Hepatocyte (in vitro differentiated cells): ENCODE measurements around the gene PLCB4. TPM values are rescaled to one million over a fixed set of nuclear protein-coding genes. Genes with fewer than 3 reads are reported as not detected.

ENCODE experiments used
- DNase-seq: peaks from one replicate; pipeline ENCODE4 v3.0.0-alpha.2; 2016; ENCODE audit warnings: low spot score
- H2AFZ ChIP-seq: fragments of 200-600 bp; sonication (generic); 2 replicates; pipeline ENCODE4 v1.6.0; 2016; ENCODE audit warnings: antibody characterized with exemption, mild to moderate bottlenecking
- H3K27ac ChIP-seq: fragments of 200-600 bp; sonication (generic); 2 replicates; pipeline ENCODE4 v1.5.1; 2016; ENCODE audit warnings: mild to moderate bottlenecking
- H3K27me3 ChIP-seq: fragments of 200-600 bp; sonication (generic); 2 replicates; pipeline ENCODE4 v1.6.1; 2016
- H3K36me3 ChIP-seq: fragments of 200-600 bp; sonication (generic); replicated peaks from 2 replicates; pipeline ENCODE4 v1.5.1; 2016; ENCODE audit warnings: low read depth; ENCODE audit not compliant: insufficient read depth
- H3K4me1 ChIP-seq: fragments of 200-600 bp; sonication (generic); 2 replicates; pipeline ENCODE4 v1.5.1; 2016; ENCODE audit warnings: mild to moderate bottlenecking, moderate library complexity; ENCODE audit not compliant: insufficient read depth
- H3K4me2 ChIP-seq: fragments of 200-600 bp; sonication (generic); 2 replicates; pipeline ENCODE4 v1.6.0; 2016
- H3K4me3 ChIP-seq: fragments of 200-600 bp; sonication (generic); 2 replicates; pipeline ENCODE4 v1.5.1; 2016; ENCODE audit warnings: mild to moderate bottlenecking
- H3K79me2 ChIP-seq: fragments of 200-600 bp; sonication (generic); 2 replicates; pipeline ENCODE4 v1.6.0; 2017; ENCODE audit warnings: mild to moderate bottlenecking
- H3K9me2 ChIP-seq: fragments of 200-600 bp; sonication (generic); replicated peaks from 2 replicates; pipeline ENCODE4 v1.6.0; 2017; ENCODE audit warnings: mild to moderate bottlenecking; ENCODE audit not compliant: insufficient read depth
- H3K9me3 ChIP-seq: fragments of 200-600 bp; sonication (generic); 2 replicates; pipeline ENCODE4 v1.5.1; 2016; ENCODE audit warnings: low read depth, mild to moderate bottlenecking
- H4K20me1 ChIP-seq: fragments of 200-600 bp; sonication (generic); 2 replicates; pipeline ENCODE4 v1.6.0; 2016; ENCODE audit warnings: mild to moderate bottlenecking; ENCODE audit not compliant: insufficient read depth, poor library complexity, severe bottlenecking
- EZH2 ChIP-seq: fragments of 200-600 bp; sonication (generic); IDR thresholded peaks from 2 replicates; pipeline ENCODE4 v1.6.1; 2016; ENCODE audit warnings: antibody characterized with exemption, mild to moderate bottlenecking, borderline replicate concordance
- EZH2phosphoT487 ChIP-seq: fragments of 200-600 bp; sonication (generic); IDR thresholded peaks from one replicate; pipeline ENCODE4 v1.6.1; 2018; ENCODE audit warnings: antibody characterized with exemption, mild to moderate bottlenecking, low read depth, moderate library complexity; ENCODE audit not compliant: unreplicated experiment, severe bottlenecking
- WGBS: methylation state at CpG from one replicate; pipeline ENCODE4 v1.1.6; 2016; ENCODE audit warnings: low lambda C conversion rate; ENCODE audit errors: missing lambda C conversion rate; 5-methylcytosine and 5-hydroxymethylcytosine counted together
- polyA plus RNA-seq: library from polyadenylated mRNA; unstranded; fragments of >200 nt; fragmentation: Nextera tagmentation; extraction: Ambion mirVana; gene quantifications from 2 replicates; pipeline ENCODE4 v1.2.1, GENCODE V29; 2016
- total RNA-seq: library from RNA; depleted of rRNA; stranded (reverse); fragments of >200 nt; gene quantifications from 2 replicates; pipeline ENCODE4 v1.2.3, GENCODE V29; 2014
- TF ChIP-seq, protein P1 (sequence below): fragments of 200-600 bp; sonication (generic); IDR thresholded peaks from 2 replicates; pipeline ENCODE4 v1.5.1; 2016; ENCODE audit warnings: antibody characterized with exemption, mild to moderate bottlenecking; ENCODE audit not compliant: poor library complexity

PLCB4 gene
- total and polyA plus RNA-seq, 2 experiments from 2014 or later, result 6.4 to 15.0 TPM

- H3K4me3 ChIP-seq, result no peak overlapping the region
- no peaks in the 10 kb centered on the region for H3K36me3 ChIP-seq
- no peak for DNase-seq
- no peaks in the 10 kb centered on the region for H4K20me1 ChIP-seq
- no peaks in the 10 kb centered on the region for H3K9me2 ChIP-seq
- TF ChIP-seq, protein P1, sequence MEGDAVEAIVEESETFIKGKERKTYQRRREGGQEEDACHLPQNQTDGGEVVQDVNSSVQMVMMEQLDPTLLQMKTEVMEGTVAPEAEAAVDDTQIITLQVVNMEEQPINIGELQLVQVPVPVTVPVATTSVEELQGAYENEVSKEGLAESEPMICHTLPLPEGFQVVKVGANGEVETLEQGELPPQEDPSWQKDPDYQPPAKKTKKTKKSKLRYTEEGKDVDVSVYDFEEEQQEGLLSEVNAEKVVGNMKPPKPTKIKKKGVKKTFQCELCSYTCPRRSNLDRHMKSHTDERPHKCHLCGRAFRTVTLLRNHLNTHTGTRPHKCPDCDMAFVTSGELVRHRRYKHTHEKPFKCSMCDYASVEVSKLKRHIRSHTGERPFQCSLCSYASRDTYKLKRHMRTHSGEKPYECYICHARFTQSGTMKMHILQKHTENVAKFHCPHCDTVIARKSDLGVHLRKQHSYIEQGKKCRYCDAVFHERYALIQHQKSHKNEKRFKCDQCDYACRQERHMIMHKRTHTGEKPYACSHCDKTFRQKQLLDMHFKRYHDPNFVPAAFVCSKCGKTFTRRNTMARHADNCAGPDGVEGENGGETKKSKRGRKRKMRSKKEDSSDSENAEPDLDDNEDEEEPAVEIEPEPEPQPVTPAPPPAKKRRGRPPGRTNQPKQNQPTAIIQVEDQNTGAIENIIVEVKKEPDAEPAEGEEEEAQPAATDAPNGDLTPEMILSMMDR, result no peak
- no peak for TF ChIP-seq EZH2phosphoT487
- TF ChIP-seq EZH2, result no peak
- WGBS, result 92% methylated on average over 3 of the region's 3 CpGs
- peak overlapping the region; percentile 1 for H3K27ac ChIP-seq
- no peaks in the 10 kb centered on the region for H3K9me3 ChIP-seq
- peak overlapping the region; percentile 15 for H3K4me2 ChIP-seq
- no peaks in the 10 kb centered on the region for H3K27me3 ChIP-seq
- no peaks in the 10 kb centered on the region for H3K4me1 ChIP-seq
- no peak overlapping the region for H2AFZ ChIP-seq
- H3K79me2 ChIP-seq, result no peaks in the 10 kb centered on the region
Observed at GRCh38 chr20:9241721-9242427, 173.0 kb downstream of the PLCB4 start.

DNA sequence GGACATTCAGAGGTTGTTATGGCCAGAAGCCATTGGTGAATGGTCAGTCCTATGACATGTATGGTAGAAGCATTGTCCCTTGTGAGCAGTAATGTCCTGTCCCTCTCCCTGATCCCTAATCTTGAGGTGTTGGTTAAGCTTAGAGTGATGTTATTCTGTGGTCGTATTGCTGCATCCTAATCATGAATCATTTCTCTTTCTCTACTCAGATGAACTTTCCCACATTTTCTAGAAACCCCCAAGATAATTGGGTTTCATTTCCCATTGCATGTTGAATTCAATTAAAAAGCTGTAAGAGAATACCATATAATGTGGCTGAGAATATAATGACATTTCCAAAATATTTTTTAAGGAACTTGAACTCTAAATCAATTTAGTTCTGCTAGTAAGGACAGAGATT lies 175.1 kb downstream of the PLCB4 start:
- no peak for DNase-seq
- Histone ChIP-seq H3K9me2 (no peaks in the 10 kb centered on the region), H3K4me3 (no peak overlapping the region), H3K27me3 (no peaks in the 10 kb centered on the region), H3K4me2 (no peak overlapping the region), H3K9me3 (no peaks in the 10 kb centered on the region), H3K27ac (no peak overlapping the region), H3K79me2 (no peaks in the 10 kb centered on the region), H3K36me3 (no peaks in the 10 kb centered on the region), H2AFZ (no peak overlapping the region), H4K20me1 (no peaks in the 10 kb centered on the region), H3K4me1 (no peaks in the 10 kb centered on the region)
- no peak for TF ChIP-seq EZH2phosphoT487
- TF ChIP-seq EZH2, result no peak
- TF ChIP-seq, protein P1, result no peak
- WGBS, result 78% methylated on average over 1 of the region's 1 CpG

DNA sequence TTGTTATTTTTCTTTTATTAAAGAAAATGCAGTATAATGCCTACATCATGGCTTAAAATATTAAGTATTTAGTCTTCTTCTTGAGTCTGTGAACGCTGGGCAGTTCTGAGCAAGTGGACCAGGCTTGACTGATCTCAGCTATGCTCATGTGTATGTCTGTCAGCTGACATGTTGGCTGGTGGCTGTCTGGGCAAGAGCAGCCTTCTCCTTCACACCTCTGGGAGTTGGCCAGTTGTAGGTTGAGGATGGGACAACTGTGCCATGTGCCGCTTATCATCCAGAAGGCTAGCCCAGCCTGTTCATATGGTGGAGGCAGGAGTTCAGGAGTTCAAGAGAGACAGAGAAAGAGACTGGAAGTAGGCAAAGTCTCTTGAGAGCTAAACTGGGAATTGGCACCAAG lies 175.9 kb downstream of the PLCB4 start:
- no peak for DNase-seq
- no peak overlapping the region for H2AFZ ChIP-seq
- no peaks in the 10 kb centered on the region for H3K9me3 ChIP-seq
- TF ChIP-seq, protein P1, result no peak
- no peak for TF ChIP-seq EZH2phosphoT487
- no peak for TF ChIP-seq EZH2
- H3K27ac ChIP-seq, result no peak overlapping the region
- 95% methylated on average over 2 of the region's 2 CpGs for WGBS
- H4K20me1 ChIP-seq, result no peaks in the 10 kb centered on the region
- no peaks in the 10 kb centered on the region for H3K9me2 ChIP-seq
- no peaks in the 10 kb centered on the region for H3K27me3 ChIP-seq
- H3K4me2 ChIP-seq, result no peak overlapping the region
- no peaks in the 10 kb centered on the region for H3K79me2 ChIP-seq
- H3K4me3 ChIP-seq, result no peak overlapping the region
- no peaks in the 10 kb centered on the region for H3K4me1 ChIP-seq
- H3K36me3 ChIP-seq, result no peaks in the 10 kb centered on the region
